ENCODE results near the gene PRKACG.

The PRKACG gene

GRCh38 chr9:69036799-69037198 is 22.9 kb upstream of the PRKACG start:
- H3K4me1 ChIP-seq (ENCODE audit: insufficient read depth, low read length, severe bottlenecking) = peaks cover 10% of the 10 kb centered on the region
- H4K20me1 ChIP-seq (ENCODE audit: insufficient read depth, low read length) = no peaks in the 10 kb centered on the region
- H2AFZ ChIP-seq (ENCODE audit: low read length) = peak overlapping the region; percentile 15; the same call in 1 of the 2 replicates
- H3K4me2 ChIP-seq (ENCODE audit: low read length) = peak overlapping the region; percentile 92
- H3K9ac ChIP-seq (ENCODE audit: low read length) = peak overlapping the region; percentile 80
- no peaks in the 10 kb centered on the region for H3K27me3 ChIP-seq (ENCODE audit: insufficient read depth, low read length)
- peak overlapping the region; percentile 87 for H3K4me3 ChIP-seq (ENCODE audit: low read depth, low read length, poor library complexity, severe bottlenecking)
- TF ChIP-seq EZH2 (IDR thresholded peaks at IDR 0.05; ENCODE audit: borderline replicate concordance, low read length) (no peak), CTCF (IDR thresholded peaks at IDR 0.05; ENCODE audit: low read length) (no peak)
- H3F3A ChIP-seq (ENCODE audit: insufficient read depth, low read length) = no peaks in the 10 kb centered on the region
- H3K27ac ChIP-seq (ENCODE audit: low read depth, low read length, poor library complexity, severe bottlenecking) = peak overlapping the region; percentile 66
- H3K36me3 ChIP-seq (ENCODE audit: insufficient read depth, low read length) = no peaks in the 10 kb centered on the region
- H3K79me2 ChIP-seq (ENCODE audit: insufficient read depth, low read length) = peaks cover 10% of the 10 kb centered on the region; the same call in 1 of the 2 replicates
- no peaks in the 10 kb centered on the region for H3K9me2 ChIP-seq (ENCODE audit: low read depth, low read length)
- H3K9me3 ChIP-seq (ENCODE audit: low read length) = no peaks in the 10 kb centered on the region

GRCh38 chr9:69036309-69036708 is 22.4 kb upstream of the PRKACG start:
- H3K9ac ChIP-seq (ENCODE audit: low read length) = peak overlapping the region; percentile 80
- no peaks in the 10 kb centered on the region for H3K27me3 ChIP-seq (ENCODE audit: insufficient read depth, low read length)
- H3K9me3 ChIP-seq (ENCODE audit: low read length) = no peaks in the 10 kb centered on the region
- H2AFZ ChIP-seq (ENCODE audit: low read length) = 0 out of 2 replicates have a peak overlapping the region, but pooled peaks have one; percentile 15
- peak overlapping the region; percentile 66 for H3K27ac ChIP-seq (ENCODE audit: low read depth, low read length, poor library complexity, severe bottlenecking)
- H3K9me2 ChIP-seq (ENCODE audit: low read depth, low read length) = no peaks in the 10 kb centered on the region
- peaks cover 10% of the 10 kb centered on the region for H3K4me1 ChIP-seq (ENCODE audit: insufficient read depth, low read length, severe bottlenecking)
- H4K20me1 ChIP-seq (ENCODE audit: insufficient read depth, low read length) = no peaks in the 10 kb centered on the region
- H3K36me3 ChIP-seq (ENCODE audit: insufficient read depth, low read length) = no peaks in the 10 kb centered on the region
- H3F3A ChIP-seq (ENCODE audit: insufficient read depth, low read length) = no peaks in the 10 kb centered on the region
- H3K4me3 ChIP-seq (ENCODE audit: low read depth, low read length, poor library complexity, severe bottlenecking) = peak overlapping the region; percentile 87
- TF ChIP-seq EZH2 (IDR thresholded peaks at IDR 0.05; ENCODE audit: borderline replicate concordance, low read length) = no peak
- H3K4me2 ChIP-seq (ENCODE audit: low read length) = peak overlapping the region; percentile 92
- peaks cover 10% of the 10 kb centered on the region; the same call in 1 of the 2 replicates for H3K79me2 ChIP-seq (ENCODE audit: insufficient read depth, low read length)

- TF ChIP-seq CTCF (IDR thresholded peaks at IDR 0.05; ENCODE audit: low read length) = peak; percentile 98
- TF ChIP-seq EZH2 (IDR thresholded peaks at IDR 0.05; ENCODE audit: borderline replicate concordance, low read length) = no peak
- H3K9ac ChIP-seq (ENCODE audit: low read length) = peak within 1 kb of the TSS; percentile 80
- H3K36me3 ChIP-seq (ENCODE audit: insufficient read depth, low read length) = no peaks in the 10 kb centered on the region
- H3F3A ChIP-seq (ENCODE audit: insufficient read depth, low read length) = no peaks in the 10 kb centered on the region
- 0 out of 2 replicates have a peak within 1 kb of the TSS, but pooled peaks have one; percentile 15 for H2AFZ ChIP-seq (ENCODE audit: low read length)
- peaks cover 10% of the 10 kb centered on the region for H3K4me1 ChIP-seq (ENCODE audit: insufficient read depth, low read length, severe bottlenecking)
- peak within 1 kb of the TSS; percentile 92 for H3K4me2 ChIP-seq (ENCODE audit: low read length)
- peak within 1 kb of the TSS; percentile 66 for H3K27ac ChIP-seq (ENCODE audit: low read depth, low read length, poor library complexity, severe bottlenecking)
- peak within 1 kb of the TSS; percentile 87 for H3K4me3 ChIP-seq (ENCODE audit: low read depth, low read length, poor library complexity, severe bottlenecking)
- peaks cover 10% of the 10 kb centered on the region; the same call in 1 of the 2 replicates for H3K79me2 ChIP-seq (ENCODE audit: insufficient read depth, low read length)
- H3K9me2 ChIP-seq (ENCODE audit: low read depth, low read length) = no peaks in the 10 kb centered on the region
- H3K27me3 ChIP-seq (ENCODE audit: insufficient read depth, low read length) = no peaks in the 10 kb centered on the region
- no peaks in the 10 kb centered on the region for H3K9me3 ChIP-seq (ENCODE audit: low read length)
- no peaks in the 10 kb centered on the region for H4K20me1 ChIP-seq (ENCODE audit: insufficient read depth, low read length)
Observed at GRCh38 chr9:69035438-69036308, 21.8 kb upstream of the PRKACG start, which contains the start of gene FXN. FXN (plus strand) TSS chr9:69035752; CDS start chr9:69035783, 31 bp downstream.
